ENCODE results near the gene NPW.
"Not testable (repeated sequence)": the region's sequence is repeated elsewhere in the genome, so short reads cannot be mapped to it uniquely, and the experiment has no call there.

Gene NPW

GRCh38 chr16:2019921-2020831, 591 bp downstream of the NPW start:
- in situ Hi-C loops (cut with HindIII; ENCODE audit: low sequenced_read_pairs) = no loop called here

DNA sequence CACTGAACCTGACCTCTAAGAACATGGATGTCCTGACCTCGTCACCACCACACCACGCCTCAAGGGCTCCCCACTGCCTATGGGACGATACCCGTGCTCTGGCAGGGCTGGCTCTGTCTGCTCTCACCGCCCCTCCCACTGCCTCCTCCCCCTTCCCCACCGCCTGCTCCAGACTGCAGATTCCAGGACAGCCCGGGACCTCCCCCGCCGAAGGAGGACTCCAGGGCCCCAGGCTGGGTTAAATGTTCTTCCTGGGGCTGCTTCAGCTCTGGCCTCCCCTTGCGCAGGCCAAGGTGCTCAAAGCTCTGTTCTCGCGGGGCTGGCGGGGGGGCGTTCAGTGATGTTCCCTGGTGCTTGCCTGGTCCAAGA, 3.1 kb downstream of the NPW start:
- in situ Hi-C loops (cut with HindIII; ENCODE audit: low sequenced_read_pairs) = no loop called here

DNA sequence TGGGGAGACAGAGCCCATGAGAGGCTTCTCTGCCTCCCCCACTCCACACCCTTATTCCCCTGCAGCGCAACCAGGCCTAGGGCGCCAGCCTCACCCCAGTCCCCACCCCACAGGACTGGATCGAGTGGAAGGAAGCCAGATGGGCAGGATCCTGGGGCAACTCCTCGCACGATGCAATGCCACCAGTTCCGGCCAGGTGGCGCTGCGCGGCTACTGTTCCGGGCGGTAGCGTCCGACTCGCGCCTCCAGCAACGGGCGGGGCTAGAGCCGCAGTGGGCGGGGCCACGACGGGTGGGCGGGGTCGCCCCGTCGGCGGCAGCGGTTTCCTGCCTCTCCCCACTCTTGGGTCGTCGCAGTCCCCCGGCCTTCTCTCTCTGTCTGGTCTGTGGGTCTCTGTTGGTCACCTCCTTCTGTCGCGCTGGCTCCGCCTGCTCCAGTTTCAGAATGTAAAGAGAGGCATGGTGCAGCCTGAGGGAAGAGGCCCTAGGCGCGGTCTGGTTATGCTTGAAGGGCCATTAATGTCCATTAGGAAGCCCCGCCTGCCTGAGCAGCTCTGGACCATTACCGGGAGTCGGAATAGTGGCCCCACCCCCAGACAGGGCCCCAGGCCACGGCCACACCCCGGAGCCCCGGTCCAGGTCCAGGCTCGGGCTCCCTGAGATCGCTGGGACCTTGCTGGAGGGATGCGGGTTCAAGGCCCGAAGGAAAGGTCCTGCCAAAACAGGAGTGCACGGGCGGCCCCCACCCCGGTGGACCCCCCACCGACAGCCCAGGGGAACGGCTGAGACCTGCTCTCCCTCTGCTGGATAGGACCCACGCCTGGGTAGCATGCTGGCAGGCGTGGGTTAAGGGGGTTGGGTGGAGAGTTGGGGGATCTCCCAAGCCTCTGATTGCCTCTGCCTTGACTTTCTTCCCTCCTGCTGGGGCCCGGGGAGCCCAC, 3.8 kb downstream of the NPW start:
- in situ Hi-C loops (cut with HindIII; ENCODE audit: low sequenced_read_pairs) = no loop called here

DNA sequence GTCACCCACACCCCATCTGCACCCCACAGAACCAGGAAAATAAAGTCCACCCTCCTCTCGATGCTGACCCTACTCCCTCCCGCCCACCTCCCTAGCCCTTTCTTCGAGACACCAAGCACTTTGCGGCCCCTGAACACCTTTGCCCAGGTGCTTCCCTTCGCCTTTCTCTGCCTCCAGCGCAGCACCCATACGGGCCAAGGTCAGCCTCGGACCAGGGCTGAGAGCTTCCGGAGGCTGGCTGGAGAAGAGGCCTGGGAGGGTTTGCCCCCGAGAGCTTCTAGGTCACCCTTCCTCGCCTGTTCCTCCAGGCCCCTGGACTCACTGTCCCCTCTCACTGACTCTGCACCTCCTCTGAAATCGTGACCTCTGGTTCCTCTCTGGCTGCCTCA, 4.4 kb downstream of the NPW start:
- in situ Hi-C loops (cut with HindIII; ENCODE audit: low sequenced_read_pairs) = no loop called here

DNA sequence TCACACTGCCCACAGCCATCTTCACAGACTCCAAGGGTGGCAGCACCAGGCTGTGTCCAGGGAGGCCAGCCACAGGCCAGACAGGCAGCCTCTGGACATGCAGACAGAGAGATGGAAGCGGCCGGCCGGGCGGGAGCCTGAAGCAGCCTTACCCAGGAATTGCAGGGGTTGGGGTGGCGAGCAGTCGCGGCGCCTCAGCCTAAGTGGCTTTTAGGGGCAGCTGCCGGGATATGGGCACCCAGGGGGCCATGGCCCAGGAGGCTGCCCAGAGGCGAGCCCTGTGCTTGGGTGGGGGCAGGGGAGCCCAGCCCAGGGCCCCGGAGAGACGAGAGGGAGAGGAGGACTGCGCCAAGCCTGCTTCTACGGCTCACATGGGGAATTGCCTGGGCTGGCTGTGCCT, 5.7 kb downstream of the NPW start:
- in situ Hi-C loops (cut with HindIII; ENCODE audit: low sequenced_read_pairs) = no loop called here

- in situ Hi-C loops (cut with HindIII; ENCODE audit: low sequenced_read_pairs) = no loop called here
Observed at GRCh38 chr16:2025878-2026460, 6.4 kb downstream of the NPW start.

DNA sequence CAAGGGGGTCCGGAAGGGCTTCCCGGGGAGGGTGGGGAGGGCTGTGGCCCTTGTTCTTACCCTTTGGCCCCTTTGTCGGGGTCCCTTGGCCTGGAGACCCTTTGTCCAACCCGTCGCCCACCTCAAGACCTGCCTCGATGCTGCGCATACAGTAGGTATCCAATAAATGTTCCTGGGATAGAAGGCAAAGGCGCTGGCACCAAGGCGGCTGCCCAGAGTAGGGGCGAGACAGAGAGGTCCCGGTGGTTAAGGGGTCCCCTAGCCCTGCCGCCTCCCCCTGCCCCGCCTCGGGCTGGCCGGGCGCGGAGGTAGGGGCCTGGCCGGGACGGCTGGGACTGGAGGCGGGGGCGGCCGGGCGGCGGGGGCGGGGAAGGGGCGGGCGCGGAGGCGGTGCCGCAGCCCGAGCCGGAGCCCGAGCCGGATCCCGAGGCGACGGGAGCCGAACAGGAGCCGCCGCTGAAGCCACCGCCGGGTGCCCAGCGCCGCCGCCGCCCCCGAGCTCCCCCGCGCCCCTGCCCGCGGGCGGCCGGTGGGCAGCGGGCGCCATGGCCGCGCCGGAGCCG, 7.0 kb downstream of the NPW start, which contains the start of gene NHERF2:
Gene NHERF2 (plus strand): TSS at position 442 of the 563 bp plus-strand sequence. CDS start 104 bp downstream, at position 546.
- in situ Hi-C loops (cut with HindIII; ENCODE audit: low sequenced_read_pairs) = no loop called here

DNA sequence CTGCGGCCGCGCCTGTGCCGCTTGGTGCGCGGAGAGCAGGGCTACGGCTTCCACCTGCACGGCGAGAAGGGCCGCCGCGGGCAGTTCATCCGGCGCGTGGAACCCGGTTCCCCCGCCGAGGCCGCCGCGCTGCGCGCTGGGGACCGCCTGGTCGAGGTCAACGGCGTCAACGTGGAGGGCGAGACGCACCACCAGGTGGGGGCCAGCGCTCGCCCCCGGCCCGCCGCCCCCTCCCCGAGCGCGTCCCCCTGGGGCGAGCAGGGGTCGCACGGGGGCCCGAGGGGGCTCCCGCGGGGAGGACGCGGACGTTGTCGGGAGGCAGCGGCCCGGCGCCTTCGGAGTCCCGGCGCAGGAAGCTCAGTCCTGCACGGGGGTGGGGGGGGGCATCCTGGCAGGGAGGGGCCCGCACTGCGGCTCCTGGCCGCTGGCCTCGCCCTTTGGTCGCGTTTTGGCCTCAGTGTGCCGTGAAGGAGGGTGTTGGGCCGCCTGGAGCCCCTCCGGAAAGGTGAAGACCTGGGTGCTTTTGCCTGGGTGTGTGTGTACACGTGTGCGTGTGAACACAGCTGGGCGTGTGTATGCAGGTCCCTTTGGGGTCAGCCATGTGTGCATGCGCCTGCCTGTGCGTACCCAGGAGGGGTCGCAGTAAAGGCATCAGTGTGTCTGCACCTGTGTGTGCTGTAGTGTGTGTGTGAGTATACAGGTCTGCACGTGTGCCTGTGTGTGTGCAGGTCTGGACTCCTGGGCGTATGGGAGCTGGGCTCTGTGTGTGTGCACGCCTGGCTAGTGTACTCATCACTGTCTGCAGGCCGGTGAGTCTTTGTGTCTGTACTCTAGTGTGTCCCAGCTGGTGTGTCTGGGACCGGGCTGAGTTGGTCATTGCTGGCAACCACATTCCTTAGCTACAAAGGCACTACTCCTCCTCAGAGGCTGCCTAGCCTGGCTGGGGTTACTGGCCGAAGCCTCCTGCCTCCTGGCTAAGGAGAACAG, 7.7 kb downstream of the NPW start:
- in situ Hi-C loops (cut with HindIII; ENCODE audit: low sequenced_read_pairs) = no loop called here

DNA sequence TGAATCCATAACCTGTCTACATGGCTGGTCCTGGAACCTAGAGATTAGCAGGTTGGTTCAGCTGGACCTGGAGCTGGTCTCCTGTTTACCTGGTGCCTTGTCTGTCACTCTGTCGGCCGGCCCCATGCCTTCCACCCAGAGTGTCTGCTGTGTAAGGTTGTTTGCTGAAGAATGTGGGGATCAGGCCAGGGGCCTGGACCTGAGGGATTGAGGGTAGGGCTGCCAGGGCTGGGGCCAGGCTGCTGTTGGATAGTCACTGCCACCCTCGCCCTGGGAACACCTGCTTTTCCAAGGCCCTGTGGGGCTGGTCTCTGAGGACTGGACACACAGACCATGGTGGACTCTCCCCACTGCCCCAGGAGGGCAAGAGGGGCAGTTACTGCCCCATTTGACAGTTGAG, 8.6 kb downstream of the NPW start:
- in situ Hi-C loops (cut with HindIII; ENCODE audit: low sequenced_read_pairs) = no loop called here

- in situ Hi-C loops (cut with HindIII; ENCODE audit: low sequenced_read_pairs) = no loop called here
Observed at GRCh38 chr16:2028620-2029220, 9.1 kb downstream of the NPW start.

DNA sequence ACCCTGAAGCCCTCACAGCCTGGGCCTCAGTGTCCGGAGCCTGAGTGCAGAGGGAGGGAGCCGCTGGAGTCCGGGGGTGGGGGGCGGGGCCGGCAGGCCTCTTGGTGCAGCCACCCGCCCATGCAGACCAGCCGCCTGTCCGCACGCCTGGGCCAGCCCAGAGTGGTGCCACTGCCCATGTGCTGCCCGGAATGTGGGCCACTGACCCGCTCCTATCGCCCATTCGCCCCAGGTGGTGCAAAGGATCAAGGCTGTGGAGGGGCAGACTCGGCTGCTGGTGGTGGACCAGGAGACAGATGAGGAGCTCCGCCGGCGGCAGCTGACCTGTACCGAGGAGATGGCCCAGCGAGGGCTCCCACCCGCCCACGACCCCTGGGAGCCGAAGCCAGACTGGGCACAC, 9.8 kb downstream of the NPW start:
- in situ Hi-C loops (cut with HindIII; ENCODE audit: low sequenced_read_pairs) = no loop called here

DNA sequence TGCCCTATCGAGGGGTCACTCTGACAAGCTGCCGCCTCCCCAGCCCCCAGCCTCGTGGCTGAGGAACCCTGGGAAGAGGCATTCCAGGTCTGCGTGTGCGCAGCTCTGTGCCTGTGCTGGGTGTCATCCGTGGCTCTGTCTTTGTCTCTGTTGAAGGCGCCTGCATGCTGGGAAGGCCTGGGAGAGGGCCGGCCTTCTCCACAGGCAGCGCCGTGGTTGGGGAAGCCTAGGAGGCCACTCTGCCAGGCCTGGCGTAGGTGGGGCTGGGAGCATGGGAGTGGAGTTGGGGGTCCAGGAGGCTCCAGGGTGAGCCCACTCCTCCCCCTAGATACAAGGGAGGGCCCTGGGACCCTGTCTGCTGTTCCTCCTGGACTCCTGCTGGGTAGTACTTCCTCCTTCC, 10.5 kb downstream of the NPW start:
- in situ Hi-C loops (cut with HindIII; ENCODE audit: low sequenced_read_pairs) = no loop called here

- in situ Hi-C loops (cut with HindIII; ENCODE audit: low sequenced_read_pairs) = no loop called here
Observed at GRCh38 chr16:2031081-2031577, 11.5 kb downstream of the NPW start.

GRCh38 chr16:2032285-2033056, 12.9 kb downstream of the NPW start:
- in situ Hi-C loops (cut with HindIII; ENCODE audit: low sequenced_read_pairs) = no loop called here

- in situ Hi-C loops (cut with HindIII; ENCODE audit: low sequenced_read_pairs) = no loop called here
Observed at GRCh38 chr16:2033057-2033908, 13.7 kb downstream of the NPW start.

DNA sequence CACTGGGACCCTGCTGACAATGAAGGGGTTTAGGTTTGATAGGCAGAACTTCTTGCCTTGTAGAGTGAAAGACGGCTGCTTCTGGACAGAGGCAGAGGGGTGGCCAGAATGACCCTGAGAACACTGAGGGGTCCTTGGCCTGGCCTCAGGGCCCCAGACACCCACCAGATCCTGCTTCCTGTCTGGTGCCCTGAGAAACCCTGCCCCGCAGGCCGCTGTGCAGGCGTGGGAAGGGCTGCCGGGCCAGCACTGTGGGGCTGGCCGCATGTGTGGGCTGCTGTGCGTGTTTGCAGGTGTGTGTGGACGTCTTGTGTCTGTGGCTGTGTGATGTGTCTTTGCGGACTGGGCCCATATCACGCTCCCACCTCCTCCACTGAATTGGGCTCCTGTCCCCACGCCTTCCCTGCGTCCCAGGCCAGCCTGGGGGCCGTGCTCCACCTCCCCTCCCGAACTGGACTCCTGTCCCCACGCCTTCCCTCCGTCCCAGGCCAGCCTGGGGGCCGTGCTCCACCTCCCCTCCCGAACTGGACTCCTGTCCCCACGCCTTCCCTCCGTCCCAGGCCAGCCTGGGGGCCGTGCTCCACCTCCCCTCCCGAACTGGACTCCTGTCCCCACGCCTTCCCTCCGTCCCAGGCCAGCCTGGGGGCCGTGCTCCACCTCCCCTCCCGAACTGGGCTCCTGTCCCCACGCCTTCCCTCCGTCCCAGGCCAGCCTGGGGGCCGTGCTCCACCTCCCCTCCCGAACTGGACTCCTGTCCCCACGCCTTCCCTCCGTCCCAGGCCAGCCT, 14.5 kb downstream of the NPW start:
- in situ Hi-C loops (cut with HindIII; ENCODE audit: low sequenced_read_pairs) = not testable (repeated sequence)

Measured in DLD1 (cell line).